ENCODE measurements around the gene CARNS1. TPM values are rescaled to one million over a fixed set of nuclear protein-coding genes. Genes with fewer than 3 reads are reported as not detected.

Gene CARNS1
- total RNA-seq, 1 donor from 2014 or later = 0.23 TPM

DNA sequence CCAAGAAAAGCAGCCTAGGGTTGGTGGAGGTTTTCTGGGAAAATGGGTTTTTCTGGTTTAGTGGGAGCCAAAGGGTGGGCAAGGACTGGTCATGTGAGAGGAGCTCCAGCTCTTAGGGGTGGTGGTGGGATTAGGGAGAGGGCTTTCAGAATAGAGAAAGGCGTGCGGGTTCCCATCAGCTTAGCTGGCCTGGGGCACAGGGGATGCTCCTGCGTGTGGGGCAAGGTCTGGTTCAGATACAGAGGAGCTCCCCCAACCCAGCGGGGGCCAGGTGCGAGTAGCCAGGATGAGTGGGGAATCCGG, 52.9 kb downstream of the CARNS1 start:
- Mint-ChIP-seq H3K4me1 (ENCODE audit: low read depth, unreplicated experiment) (peaks cover 4% of the 10 kb centered on the region), H3K27me3 (ENCODE audit: low read depth, unreplicated experiment) (no peaks in the 10 kb centered on the region), H3K4me3 (ENCODE audit: unreplicated experiment) (peak overlapping the region; percentile 89), H3K9me3 (ENCODE audit: unreplicated experiment) (no peaks in the 10 kb centered on the region), H3K36me3 (ENCODE audit: low read depth, unreplicated experiment) (peaks cover 5% of the 10 kb centered on the region), H3K27ac (ENCODE audit: unreplicated experiment) (peak overlapping the region; percentile 69)
- Histone ChIP-seq H2AFZ (ENCODE audit: low read depth, low read length) (peak overlapping the region; percentile 78), H4K20me1 (ENCODE audit: insufficient read depth, low read length) (no peaks in the 10 kb centered on the region), H3K27ac (ENCODE audit: low read depth, low read length) (peak overlapping the region; percentile 50), H3K4me3 (ENCODE audit: insufficient read depth, low read depth, low read length) (peak overlapping the region; percentile 72), H3K79me2 (ENCODE audit: insufficient read depth, low read length) (peaks cover 9% of the 10 kb centered on the region), H3K9ac (ENCODE audit: low read length) (peak overlapping the region; percentile 89), H3K27me3 (ENCODE audit: insufficient read depth, low read length) (no peaks in the 10 kb centered on the region), H3K36me3 (ENCODE audit: insufficient read depth, low read length) (no peaks in the 10 kb centered on the region), H3K4me2 (ENCODE audit: low read length) (peak overlapping the region; percentile 89), H3K4me1 (ENCODE audit: insufficient read depth, low read length) (peaks cover 16% of the 10 kb centered on the region), H3K9me3 (ENCODE audit: insufficient read depth, low read depth, low read length) (no peaks in the 10 kb centered on the region)
- FAIRE-seq (no peak), DNase-seq (ENCODE audit: low read depth) (no peak)
- TF ChIP-seq, protein P1, sequence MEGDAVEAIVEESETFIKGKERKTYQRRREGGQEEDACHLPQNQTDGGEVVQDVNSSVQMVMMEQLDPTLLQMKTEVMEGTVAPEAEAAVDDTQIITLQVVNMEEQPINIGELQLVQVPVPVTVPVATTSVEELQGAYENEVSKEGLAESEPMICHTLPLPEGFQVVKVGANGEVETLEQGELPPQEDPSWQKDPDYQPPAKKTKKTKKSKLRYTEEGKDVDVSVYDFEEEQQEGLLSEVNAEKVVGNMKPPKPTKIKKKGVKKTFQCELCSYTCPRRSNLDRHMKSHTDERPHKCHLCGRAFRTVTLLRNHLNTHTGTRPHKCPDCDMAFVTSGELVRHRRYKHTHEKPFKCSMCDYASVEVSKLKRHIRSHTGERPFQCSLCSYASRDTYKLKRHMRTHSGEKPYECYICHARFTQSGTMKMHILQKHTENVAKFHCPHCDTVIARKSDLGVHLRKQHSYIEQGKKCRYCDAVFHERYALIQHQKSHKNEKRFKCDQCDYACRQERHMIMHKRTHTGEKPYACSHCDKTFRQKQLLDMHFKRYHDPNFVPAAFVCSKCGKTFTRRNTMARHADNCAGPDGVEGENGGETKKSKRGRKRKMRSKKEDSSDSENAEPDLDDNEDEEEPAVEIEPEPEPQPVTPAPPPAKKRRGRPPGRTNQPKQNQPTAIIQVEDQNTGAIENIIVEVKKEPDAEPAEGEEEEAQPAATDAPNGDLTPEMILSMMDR (IDR thresholded peaks at IDR 0.05; ENCODE audit: insufficient read depth, low read depth, low read length) = no peak
- TF ChIP-seq EZH2 (IDR thresholded peaks at IDR 0.05; ENCODE audit: insufficient read depth, low read length) = no peak

DNA sequence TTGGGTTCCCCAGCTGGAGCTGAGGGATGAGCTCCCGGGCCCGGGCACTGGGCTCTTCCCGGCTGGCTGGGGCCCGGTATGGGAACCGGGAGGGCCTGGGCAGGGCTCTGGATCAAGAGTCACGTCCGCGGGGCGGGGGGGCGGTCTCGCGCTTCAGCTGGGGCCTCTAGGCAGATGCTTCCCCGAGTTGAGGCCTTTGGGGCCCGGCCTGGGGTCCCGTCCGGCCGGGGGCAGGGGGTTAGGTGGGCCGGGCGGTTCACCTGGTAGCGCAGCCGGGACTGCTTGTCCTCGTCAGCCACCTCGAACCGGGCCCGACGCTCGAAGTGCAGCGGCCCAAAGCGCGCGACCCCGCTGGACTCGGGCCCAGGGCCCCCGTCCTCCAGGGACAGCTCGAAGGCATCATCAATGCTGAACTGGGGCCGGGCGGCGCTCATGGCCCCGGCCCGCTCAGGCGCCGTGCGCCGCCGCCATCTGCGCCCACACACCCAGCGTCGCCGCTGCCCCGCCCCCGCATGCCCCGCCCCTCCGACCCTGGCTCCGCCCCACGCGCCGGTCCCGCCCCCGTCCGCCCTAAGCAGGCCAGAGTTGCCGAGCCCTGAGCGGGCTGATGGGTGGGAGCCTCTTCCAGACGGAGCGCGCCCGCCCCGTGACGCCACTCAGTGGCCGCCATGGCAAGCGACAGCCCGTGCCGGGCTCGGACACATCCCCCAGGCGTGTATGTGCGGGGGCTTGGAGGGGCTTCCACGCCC, 53.5 kb downstream of the CARNS1 start, which contains the start of gene TMEM134:
TMEM134 (minus strand) TSS at position 493 of the 749 bp plus-strand sequence; CDS start at position 434, 59 bp downstream.
- no peak for FAIRE-seq

More for the DNA sequence above, 53.5 kb downstream of the CARNS1 start, which contains the start of gene TMEM134:
- Mint-ChIP-seq H3K36me3 (ENCODE audit: low read depth, unreplicated experiment) (peaks cover 3% of the 10 kb centered on the region), H3K4me1 (ENCODE audit: low read depth, unreplicated experiment) (peaks cover 4% of the 10 kb centered on the region), H3K27ac (ENCODE audit: unreplicated experiment) (peak within 1 kb of the TSS; percentile 77), H3K4me3 (ENCODE audit: unreplicated experiment) (peak within 1 kb of the TSS; percentile 89), H3K27me3 (ENCODE audit: low read depth, unreplicated experiment) (no peaks in the 10 kb centered on the region), H3K9me3 (ENCODE audit: unreplicated experiment) (no peaks in the 10 kb centered on the region)
- Histone ChIP-seq H3K79me2 (ENCODE audit: insufficient read depth, low read length) (peaks cover 9% of the 10 kb centered on the region), H3K4me2 (ENCODE audit: low read length) (peak within 1 kb of the TSS; percentile 89), H3K4me3 (ENCODE audit: insufficient read depth, low read depth, low read length) (peak within 1 kb of the TSS; percentile 72), H3K27me3 (ENCODE audit: insufficient read depth, low read length) (no peaks in the 10 kb centered on the region), H3K36me3 (ENCODE audit: insufficient read depth, low read length) (no peaks in the 10 kb centered on the region), H3K27ac (ENCODE audit: low read depth, low read length) (peak within 1 kb of the TSS; percentile 57), H3K4me1 (ENCODE audit: insufficient read depth, low read length) (peaks cover 16% of the 10 kb centered on the region), H3K9ac (ENCODE audit: low read length) (peak within 1 kb of the TSS; percentile 89), H2AFZ (ENCODE audit: low read depth, low read length) (peak within 1 kb of the TSS; percentile 81), H4K20me1 (ENCODE audit: insufficient read depth, low read length) (no peaks in the 10 kb centered on the region), H3K9me3 (ENCODE audit: insufficient read depth, low read depth, low read length) (no peaks in the 10 kb centered on the region)
- TF ChIP-seq EZH2 (IDR thresholded peaks at IDR 0.05; ENCODE audit: insufficient read depth, low read length) = no peak
- TF ChIP-seq, protein P1 (IDR thresholded peaks at IDR 0.05; ENCODE audit: insufficient read depth, low read depth, low read length) = no peak
- DNase-seq (ENCODE audit: low read depth) = peak; percentile 77

Data from astrocyte (in vitro differentiated cells and primary cell).